Cardiac muscle cell (in vitro differentiated cells and primary cell): ENCODE results near the gene GALNT2. TPM values are rescaled to one million over a fixed set of nuclear protein-coding genes. Genes with fewer than 3 reads are reported as not detected.

ENCODE experiments used
- DNase-seq, 2 donors: peaks; one replicate each; pipeline versions ENCODE4 v3.0.0 to v3.0.0-alpha.2; 2010 to 2017; ENCODE audit warnings: low read depth in 1 of 2, low spot score in 1 of 2
- H3K27ac ChIP-seq: fragments of 200-600 bp; sonication (generic); 2 replicates; pipeline ENCODE4 v1.5.1; 2016
- H3K27me3 ChIP-seq: fragments of 200-600 bp; sonication (generic); 2 replicates; pipeline ENCODE4 v1.6.0; 2016; ENCODE audit warnings: control low read depth
- H3K36me3 ChIP-seq: fragments of 200-600 bp; sonication (generic); 2 replicates; pipeline ENCODE4 v1.5.1; 2016; ENCODE audit warnings: control low read depth
- H3K4me1 ChIP-seq: fragments of 200-600 bp; sonication (generic); 2 replicates; pipeline ENCODE4 v1.8.1; 2017; ENCODE audit warnings: low read depth, mild to moderate bottlenecking, mixed run types
- H3K4me3 ChIP-seq: fragments of 200-600 bp; sonication (generic); 2 replicates; pipeline ENCODE4 v1.5.1; 2016; ENCODE audit warnings: mild to moderate bottlenecking
- H3K9me3 ChIP-seq: fragments of 200-600 bp; sonication (generic); 2 replicates; pipeline ENCODE4 v1.5.1; 2017; ENCODE audit warnings: low read depth, mild to moderate bottlenecking, control low read depth
- polyA plus RNA-seq: library from polyadenylated mRNA; unstranded; fragments of >200 nt; fragmentation: Nextera tagmentation; extraction: Ambion mirVana; gene quantifications from 2 replicates; pipeline ENCODE4 v1.2.1, GENCODE V29; 2016
- total RNA-seq: library from RNA; depleted of rRNA; stranded (reverse); fragments of >200 nt; gene quantifications from 2 replicates; pipeline ENCODE4 v1.2.3, GENCODE V29; 2016
- TF ChIP-seq, protein P1 (sequence below): IDR thresholded peaks from 2 replicates; pipeline ENCODE4 v1.5.1; 2012; ENCODE audit warnings: low read depth, mild to moderate bottlenecking, low read length

GALNT2 gene
- total and polyA plus RNA-seq, 2 experiments from 2014 or later = 71.4 to 92.1 TPM

DNA sequence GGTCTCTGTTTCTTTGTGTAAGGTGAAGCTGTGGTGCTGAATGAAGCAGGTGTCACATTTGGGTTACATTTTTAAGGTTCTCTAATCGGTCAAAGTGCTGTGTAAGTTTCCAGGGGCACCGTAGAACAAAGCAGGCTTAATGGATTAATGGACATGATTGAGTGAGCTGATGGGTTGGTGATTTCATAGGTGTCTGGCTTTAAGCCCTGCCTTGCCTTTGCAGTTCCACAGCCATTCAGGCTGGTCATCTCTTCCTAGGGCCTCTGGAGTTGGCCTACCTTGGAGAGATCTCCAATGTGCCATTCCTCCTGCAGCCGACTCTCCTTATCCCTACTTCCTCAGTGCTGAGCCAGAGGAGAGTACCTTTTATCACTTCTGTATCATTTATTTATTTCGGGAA is 15.2 kb downstream of the GALNT2 start:
- no peak overlapping the region for H3K27ac ChIP-seq
- TF ChIP-seq, protein P1, sequence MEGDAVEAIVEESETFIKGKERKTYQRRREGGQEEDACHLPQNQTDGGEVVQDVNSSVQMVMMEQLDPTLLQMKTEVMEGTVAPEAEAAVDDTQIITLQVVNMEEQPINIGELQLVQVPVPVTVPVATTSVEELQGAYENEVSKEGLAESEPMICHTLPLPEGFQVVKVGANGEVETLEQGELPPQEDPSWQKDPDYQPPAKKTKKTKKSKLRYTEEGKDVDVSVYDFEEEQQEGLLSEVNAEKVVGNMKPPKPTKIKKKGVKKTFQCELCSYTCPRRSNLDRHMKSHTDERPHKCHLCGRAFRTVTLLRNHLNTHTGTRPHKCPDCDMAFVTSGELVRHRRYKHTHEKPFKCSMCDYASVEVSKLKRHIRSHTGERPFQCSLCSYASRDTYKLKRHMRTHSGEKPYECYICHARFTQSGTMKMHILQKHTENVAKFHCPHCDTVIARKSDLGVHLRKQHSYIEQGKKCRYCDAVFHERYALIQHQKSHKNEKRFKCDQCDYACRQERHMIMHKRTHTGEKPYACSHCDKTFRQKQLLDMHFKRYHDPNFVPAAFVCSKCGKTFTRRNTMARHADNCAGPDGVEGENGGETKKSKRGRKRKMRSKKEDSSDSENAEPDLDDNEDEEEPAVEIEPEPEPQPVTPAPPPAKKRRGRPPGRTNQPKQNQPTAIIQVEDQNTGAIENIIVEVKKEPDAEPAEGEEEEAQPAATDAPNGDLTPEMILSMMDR = no peak
- no peak for DNase-seq
- H3K36me3 ChIP-seq = no peaks in the 10 kb centered on the region
- H3K4me3 ChIP-seq = no peak overlapping the region
- H3K27me3 ChIP-seq = no peaks in the 10 kb centered on the region
- H3K4me1 ChIP-seq = peaks cover 27% of the 10 kb centered on the region
- H3K9me3 ChIP-seq = no peaks in the 10 kb centered on the region

DNA sequence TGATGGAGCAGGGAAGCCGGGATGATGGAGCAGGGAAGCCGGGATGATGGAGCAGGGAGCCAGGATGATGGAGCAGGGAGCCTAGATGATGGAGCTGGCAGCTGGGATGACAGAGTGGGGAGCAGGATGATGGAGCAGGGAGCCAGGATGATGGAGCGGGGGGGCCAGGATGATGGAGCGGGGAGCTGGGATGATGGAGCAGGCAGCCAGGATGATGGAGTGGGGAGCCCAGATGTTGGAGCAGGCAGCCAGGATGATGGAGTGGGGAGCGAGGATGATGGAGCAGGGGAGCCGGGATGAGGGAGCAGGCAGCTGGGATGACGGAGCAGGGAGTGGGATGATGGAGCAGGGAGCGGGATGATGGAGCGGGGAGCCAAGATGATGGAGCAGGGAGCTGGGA is 16.0 kb downstream of the GALNT2 start:
- TF ChIP-seq, protein P1 = no peak
- H3K4me3 ChIP-seq = no peak overlapping the region
- peaks cover 27% of the 10 kb centered on the region for H3K4me1 ChIP-seq
- H3K27me3 ChIP-seq = no peaks in the 10 kb centered on the region
- H3K27ac ChIP-seq = no peak overlapping the region
- no peaks in the 10 kb centered on the region for H3K9me3 ChIP-seq
- H3K36me3 ChIP-seq = no peaks in the 10 kb centered on the region
- no peak for DNase-seq

DNA sequence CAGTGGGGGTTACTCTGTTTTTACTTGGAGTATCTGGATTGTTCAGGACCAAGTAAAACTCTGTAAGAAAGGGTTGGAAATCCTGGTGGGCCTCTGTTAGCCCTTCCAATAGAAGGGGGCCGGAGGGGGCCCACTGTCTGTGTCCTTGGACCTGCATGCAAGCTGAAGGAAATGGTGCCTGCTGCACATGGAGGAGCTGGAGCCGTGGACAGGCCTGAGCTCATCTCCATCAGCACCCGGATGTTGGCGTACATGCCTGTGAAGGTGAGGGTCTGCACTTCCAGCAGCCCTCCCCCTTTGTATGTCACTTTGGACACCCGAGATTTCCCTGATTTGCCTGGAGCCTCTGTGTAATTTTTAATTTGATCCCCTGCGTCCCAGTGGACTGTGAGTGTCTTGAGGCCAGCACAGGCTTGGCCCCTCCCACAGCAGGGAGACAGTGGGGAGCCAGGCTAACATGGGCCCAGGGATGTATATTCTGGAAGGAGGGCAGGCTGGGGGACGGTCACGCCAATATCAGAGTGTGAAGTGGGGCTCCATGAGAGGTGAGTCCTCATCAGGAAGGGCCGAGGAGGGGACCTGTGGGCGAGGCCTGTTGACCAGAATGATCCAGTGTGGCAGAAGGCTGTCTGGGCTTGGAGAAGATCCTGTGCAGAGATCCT is 16.8 kb downstream of the GALNT2 start:
- no peaks in the 10 kb centered on the region for H3K27me3 ChIP-seq
- no peak overlapping the region for H3K4me3 ChIP-seq
- peaks cover 22% of the 10 kb centered on the region for H3K4me1 ChIP-seq
- DNase-seq = no peak
- TF ChIP-seq, protein P1 = no peak
- H3K36me3 ChIP-seq = no peaks in the 10 kb centered on the region
- H3K27ac ChIP-seq = no peak overlapping the region
- H3K9me3 ChIP-seq = no peaks in the 10 kb centered on the region

DNA sequence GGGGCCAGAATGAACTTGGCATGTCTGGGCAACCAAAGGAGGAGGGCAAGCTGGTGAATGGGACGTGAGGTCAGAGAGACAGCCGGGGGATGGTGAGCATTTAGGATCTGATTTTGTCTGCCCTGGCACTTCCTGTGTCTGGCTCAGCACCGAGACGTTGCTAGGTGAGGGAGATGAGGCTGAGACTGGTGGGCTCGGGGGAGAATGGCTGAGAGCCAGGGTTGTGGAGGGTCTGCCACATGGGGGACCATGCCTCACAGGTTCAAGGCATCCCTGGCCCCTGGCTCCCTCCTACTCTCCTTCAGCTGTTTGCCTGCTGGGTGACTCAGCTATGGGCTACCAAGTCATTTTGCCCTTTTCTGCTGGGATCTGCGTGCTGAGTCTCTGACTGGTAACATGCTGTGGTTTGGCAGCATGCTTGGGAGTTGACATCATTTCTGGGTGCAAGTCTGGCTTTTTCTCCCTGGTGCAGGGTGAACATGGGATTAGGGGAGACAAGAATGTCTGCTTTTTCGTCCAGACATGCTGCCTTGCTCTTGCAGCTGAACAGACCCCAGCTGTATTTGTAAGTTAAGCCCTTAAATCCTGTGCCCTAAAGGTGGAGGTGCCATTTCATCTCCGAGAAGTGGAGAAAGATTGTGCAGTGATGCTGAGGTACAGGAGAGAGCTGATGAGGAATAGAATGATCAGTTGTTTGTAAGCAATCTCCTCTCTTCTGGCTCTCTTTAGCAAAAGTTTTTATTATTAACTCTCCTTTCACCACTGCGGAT is 17.6 kb downstream of the GALNT2 start:
- no peak overlapping the region for H3K27ac ChIP-seq
- no peaks in the 10 kb centered on the region for H3K9me3 ChIP-seq
- H3K4me3 ChIP-seq = no peak overlapping the region
- H3K4me1 ChIP-seq = peaks cover 21% of the 10 kb centered on the region
- DNase-seq = peak in 1 of 2 donors; percentile 96
- H3K27me3 ChIP-seq = no peaks in the 10 kb centered on the region
- H3K36me3 ChIP-seq = no peaks in the 10 kb centered on the region
- TF ChIP-seq, protein P1 = no peak

DNA sequence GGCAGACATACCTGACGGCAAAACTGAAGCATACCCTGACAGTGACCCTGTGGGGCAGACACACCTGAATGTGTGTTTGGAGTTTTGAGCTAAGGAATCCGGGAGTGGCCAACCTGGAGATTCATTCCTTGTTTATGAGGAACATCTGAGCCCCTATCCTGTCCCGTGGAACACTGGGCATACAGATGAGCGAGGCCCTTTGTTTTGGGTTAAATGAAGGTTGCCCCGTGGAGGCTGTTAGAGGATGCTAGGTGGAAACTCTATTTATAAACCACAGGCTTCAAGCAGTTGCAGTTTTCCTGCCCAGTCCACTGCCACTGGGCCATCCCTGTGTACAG is 18.1 kb downstream of the GALNT2 start:
- H3K36me3 ChIP-seq = no peaks in the 10 kb centered on the region
- H3K9me3 ChIP-seq = no peaks in the 10 kb centered on the region
- H3K4me3 ChIP-seq = no peak overlapping the region
- H3K27ac ChIP-seq = no peak overlapping the region
- TF ChIP-seq, protein P1 = no peak
- no peak for DNase-seq
- H3K4me1 ChIP-seq = peaks cover 21% of the 10 kb centered on the region
- no peaks in the 10 kb centered on the region for H3K27me3 ChIP-seq
